Right lobe of liver (tissue), 4 donors: ENCODE data around the gene ALG9.

Experiments used
- CTCF ChIP-seq, 4 donors: fragments of 200-600 bp in 3 of 4; fragments of 450-650 bp in 1 of 4; IDR thresholded peaks; one replicate each; pipeline versions ENCODE4 v1.5.1 to v1.8.0; 2016 to 2022; ENCODE audit warnings: antibody characterized with exemption in 4 of 4, mild to moderate bottlenecking in 2 of 4
- POLR2A ChIP-seq: fragments of 450-650 bp; IDR thresholded peaks from one replicate; pipeline ENCODE4 v1.6.1; 2017; ENCODE audit warnings: antibody characterized with exemption, mild to moderate bottlenecking
- donor health status: DM: no; HTN: no; CAD: no.
- donor health status: DM: no; HTN: no; CAD: no.
- donor health status: DM: no; HTN: yes; CAD: no.

GRCh38 chr11:111911563-111912401, 40.4 kb upstream of the ALG9 start, which contains the start of gene CRYAB:
- TF ChIP-seq CTCF (IDR thresholded peaks at IDR 0.05) (no peak), POLR2A (no peak)
